NCI-H345 treated with DMSO at 0.1 percent for 48 hours (cell line): ENCODE results near the gene PRKCZ.
A peak's percentile ranks its signal among the peaks of the same experiment; 100 is the strongest.

Experiments
- DNase-seq: peaks from one replicate; lab custom pipeline; 2025; ENCODE audit not compliant: unreplicated experiment; lab: John Stamatoyannopoulos, UW

The PRKCZ gene

DNA sequence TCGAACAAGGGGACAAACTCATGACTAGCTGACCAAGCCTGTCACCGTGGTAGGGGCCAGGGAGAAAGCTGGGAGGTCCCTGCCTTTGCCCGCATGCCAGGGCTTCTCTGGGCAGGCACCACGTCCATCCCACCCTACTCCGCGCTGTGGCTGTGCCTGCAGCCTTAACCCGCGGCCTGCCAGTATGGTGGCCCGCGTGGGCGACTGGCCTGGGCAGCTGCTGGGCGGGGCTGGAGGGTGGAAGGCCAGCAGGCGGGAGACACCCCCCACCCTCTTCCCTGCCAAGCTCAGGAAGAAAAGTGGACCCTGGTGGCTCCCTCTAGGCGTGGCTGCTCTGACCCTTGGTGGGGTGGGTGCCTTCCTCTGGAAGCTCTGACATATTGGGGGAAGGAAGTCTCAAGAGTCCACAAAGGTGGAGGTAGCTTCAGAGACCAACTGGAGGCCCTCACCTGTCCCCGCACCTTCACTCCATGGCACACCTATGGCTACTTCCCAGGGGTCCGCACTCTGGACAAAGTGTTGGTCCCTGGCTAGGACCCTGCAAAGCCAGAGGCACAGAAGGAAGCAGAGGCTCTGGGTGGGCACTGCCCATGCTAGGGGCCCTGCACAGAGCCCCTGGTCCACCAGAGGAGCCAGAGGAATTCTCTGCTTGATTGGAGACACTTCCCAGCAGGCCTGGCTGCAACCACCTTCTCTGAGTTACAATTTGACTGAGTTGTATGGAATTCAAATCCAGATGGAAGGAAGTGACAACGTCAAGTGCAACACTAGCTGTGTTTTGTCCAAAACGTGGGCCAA, 174.6 kb downstream of the PRKCZ start:
- no peak for DNase-seq

DNA sequence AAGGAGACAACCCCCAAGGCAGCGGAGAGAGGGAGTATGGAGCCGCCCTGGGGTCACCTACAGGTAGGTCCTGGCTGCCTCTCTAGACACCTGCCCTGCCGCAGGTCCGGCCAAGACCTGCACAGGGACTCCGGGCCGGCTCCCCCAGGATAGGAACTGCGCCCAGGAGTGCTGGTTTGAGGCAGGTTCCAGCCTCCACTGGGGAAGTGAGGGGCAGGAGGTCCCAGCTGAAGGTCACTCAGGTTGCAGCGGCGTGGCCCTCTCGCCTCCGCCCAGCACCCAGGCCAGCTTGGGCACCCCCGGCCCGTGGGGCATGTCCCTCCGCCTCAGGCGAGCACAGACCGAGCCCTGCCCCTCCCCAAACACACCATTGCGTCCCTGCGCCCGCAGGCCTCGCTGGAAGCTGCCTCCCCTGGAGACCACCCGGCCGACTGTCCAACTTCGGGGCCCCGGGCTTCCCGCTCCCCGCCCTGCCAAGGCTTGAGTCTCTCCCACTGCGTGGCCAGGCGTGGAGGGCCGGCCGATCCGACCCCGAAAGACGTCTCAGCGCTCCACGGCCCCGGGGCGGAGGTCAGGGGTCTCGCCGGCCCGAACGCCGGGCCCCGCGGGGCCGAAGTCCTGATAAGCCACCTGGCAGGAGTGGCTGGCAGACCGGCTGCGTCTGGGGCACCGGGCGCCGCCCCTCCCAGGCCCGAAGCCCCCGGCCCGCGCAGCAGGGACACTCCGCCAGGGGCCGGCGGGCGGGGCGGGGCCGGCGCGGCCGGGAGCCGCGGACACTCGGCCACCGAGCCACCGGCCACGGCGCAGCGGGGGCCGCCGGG, 176.5 kb downstream of the PRKCZ start:
- DNase-seq: no peak

DNA sequence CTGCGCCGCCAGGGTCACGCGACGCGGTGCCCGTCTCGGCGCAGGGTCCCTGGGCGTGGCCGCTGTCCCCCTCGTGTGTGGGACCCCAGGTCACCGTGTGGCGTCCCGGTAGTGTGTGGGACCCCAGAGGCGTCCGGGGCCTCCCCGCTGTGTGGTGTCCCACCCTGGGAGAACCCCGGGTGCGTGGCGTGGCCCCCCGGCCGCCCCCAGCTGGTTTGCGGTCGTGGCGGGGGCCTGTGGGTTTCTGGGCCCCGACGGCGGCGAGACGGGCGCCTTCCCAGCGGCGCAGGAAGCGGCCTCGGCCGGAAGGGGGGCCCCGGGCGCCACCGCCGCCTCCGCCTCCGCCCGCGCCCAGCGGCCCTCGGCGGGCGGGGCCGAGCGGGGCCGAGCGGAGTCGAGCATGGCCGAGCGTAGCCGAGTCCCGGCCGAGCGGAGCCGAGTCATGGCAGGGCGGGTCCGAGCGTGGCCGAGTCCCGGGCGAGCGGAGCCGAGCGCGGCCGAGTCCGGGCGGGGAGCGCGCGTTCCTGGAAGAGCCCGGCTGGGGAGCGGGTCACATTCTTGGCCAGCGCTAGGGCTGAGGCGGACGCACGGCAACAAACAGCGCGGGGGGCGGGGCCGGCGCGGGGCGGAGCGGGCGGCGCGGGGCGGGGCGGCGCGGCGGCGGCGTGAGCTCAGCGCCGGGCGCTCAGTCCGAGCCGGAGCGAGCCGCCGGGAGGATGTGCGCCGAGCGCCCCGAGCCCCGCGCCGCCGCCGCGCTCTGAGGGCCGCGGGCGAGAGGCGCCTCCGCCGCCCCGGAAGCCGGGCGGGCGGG, 177.3 kb downstream of the PRKCZ start:
- peak; percentile 91 for DNase-seq

DNA sequence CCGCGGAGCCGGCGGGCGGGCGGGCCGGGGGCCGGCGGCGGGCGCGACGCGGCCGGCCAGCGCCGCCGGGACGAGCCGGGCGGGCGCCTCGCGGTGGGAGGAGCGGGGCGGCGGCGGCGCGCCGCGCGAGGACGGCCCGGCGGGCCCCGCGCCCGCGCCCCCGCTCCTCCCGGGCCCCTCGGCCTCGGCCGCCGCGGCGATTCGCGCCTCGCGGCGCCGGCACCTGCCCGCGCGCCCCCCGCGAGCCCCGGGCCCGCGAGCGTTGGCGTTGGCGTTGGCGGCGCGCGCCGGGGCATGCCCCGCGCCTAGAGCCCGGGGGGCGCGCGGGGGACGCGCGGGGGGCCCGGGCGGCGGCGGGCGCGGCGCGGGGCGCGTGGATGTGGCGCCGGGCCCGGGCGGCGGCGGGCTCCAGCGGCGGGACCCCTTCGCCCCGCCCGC, 178.0 kb downstream of the PRKCZ start, which contains the start of gene SKI:
Gene SKI (plus strand): TSS at position 163 of the 438 bp plus-strand sequence. CDS start 448 bp downstream, outside the sequence.
- no peak for DNase-seq

DNA sequence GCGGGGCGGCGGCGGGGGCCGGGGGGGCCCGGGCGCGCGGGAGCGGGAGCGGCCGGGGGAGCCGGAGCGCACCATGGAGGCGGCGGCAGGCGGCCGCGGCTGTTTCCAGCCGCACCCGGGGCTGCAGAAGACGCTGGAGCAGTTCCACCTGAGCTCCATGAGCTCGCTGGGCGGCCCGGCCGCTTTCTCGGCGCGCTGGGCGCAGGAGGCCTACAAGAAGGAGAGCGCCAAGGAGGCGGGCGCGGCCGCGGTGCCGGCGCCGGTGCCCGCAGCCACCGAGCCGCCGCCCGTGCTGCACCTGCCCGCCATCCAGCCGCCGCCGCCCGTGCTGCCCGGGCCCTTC, 178.5 kb downstream of the PRKCZ start:
- no peak for DNase-seq

DNA sequence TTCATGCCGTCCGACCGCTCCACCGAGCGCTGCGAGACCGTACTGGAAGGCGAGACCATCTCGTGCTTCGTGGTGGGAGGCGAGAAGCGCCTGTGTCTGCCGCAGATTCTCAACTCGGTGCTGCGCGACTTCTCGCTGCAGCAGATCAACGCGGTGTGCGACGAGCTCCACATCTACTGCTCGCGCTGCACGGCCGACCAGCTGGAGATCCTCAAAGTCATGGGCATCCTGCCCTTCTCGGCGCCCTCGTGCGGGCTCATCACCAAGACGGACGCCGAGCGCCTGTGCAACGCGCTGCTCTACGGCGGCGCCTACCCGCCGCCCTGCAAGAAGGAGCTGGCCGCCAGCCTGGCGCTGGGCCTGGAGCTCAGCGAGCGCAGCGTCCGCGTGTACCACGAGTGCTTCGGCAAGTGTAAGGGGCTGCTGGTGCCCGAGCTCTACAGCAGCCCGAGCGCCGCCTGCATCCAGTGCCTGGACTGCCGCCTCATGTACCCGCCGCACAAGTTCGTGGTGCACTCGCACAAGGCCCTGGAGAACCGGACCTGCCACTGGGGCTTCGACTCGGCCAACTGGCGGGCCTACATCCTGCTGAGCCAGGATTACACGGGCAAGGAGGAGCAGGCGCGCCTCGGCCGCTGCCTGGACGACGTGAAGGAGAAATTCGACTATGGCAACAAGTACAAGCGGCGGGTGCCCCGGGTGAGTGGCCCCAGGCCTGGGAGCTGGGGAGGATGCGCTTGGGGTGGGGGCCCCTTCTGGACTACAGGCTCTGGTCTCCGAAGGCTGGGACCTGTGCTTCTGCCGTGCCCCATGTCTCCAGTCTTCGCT, 179.0 kb downstream of the PRKCZ start:
- DNase-seq: no peak

DNA sequence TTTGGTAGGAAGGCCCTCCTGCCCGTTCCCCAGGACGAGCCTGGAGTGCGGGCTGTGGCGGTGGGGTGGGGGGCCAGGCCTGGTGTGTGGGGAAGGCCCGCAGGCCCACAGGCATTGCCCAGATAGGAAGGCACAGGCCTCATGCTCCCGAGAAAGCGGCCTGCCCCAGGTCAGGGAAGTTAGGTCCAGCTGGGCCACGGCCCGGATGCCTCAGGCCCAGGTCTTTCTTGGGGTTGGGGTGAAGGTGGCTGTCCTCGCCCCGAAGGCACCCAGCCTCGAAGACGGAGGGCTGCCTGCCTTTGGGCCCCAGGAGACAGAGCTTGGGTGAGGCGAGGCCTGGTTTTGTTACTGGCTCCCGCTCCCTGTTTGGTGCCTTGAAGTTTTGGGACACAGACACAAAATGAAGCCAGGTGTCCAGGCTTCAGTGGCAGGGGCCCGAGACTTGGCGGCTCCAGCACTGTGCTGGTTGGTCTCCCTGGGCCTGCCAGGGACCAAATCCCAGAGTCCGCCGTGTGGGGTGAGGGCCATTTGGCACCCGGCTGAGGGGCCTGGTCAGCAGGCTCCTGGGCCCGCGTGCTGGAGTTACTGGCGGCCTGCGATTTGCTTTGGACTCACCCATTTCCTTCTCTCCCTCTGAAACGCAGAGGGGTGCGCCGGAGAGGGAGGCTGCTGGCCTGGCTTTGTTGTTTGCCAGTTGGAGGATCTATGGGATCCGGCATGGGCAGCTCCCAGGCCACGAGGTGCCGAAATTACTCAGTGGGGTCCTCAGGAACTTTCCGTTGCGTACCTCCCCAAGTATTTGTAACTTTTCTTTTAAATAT, 179.9 kb downstream of the PRKCZ start:
- no peak for DNase-seq

DNA sequence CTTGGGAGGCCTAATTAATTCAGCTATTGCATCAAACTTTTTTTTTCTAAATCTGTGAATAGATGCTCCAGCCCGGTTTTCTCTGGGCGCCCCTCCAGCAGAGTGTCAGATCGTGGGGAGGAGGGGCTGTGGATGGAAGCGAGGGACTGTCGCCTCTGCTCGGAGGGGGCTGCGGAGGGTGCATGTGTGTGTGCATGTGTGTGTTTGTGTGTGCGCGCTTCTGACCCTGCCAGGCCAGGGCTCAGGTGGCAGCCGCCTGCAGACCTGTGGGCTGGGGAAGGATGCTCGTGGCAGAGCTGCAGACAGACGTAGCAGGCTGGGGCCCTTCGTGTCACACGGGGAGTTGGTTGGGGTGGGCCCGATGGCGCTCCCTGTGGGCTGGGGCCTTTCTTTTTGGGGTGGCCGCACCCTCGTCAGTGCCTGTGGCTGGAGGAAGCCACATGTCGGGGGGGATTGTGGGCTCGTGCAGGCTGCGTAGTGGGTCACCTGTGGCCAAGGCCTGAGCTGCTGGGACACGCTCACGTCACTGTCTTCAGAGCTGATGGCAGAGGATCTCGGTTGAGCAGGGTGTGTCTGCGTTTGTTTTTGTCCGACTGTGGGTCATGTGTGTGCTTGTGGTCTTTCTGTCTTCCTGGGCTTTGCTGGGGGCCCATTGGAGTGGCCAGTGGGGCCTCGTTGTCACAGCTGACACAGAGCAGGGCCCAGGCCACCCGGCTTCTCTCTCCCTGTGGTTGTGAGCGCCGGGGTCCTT, 180.7 kb downstream of the PRKCZ start:
- no peak for DNase-seq

DNA sequence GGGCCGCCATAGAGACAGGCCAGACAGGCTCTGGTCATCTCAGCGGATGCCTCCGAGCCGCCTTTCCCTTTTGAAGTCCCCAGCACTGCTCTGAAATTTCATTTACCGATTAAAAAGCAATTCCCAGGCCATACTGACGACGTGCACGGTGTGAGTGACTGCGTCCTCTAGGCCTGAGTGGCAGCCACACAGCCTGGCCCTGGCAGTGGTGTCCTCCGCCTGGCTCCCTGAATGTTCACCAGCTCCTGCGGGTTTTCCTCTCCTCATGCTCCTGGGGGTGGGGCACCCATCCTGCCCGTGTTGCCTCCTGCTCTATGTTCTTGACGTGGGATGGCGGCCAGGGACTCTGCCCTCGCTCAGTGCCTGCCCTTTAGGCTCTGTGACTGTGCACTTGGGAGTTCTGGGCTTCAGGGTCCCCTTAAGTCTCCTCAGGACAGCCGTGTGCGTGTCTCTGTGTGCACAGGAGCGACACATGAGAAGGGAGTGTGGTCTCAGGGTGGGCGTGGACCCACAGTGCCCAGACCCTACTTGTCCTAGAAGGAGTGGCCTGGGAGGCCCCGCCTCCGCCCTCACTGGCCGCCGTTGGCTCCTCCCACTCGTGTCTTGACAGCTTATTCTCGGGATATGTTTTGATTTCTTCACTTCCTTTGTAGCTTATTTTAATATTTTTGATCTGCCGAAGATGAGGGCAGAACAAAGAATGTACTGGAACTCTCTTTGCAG, 181.5 kb downstream of the PRKCZ start:
- no peak for DNase-seq

DNA sequence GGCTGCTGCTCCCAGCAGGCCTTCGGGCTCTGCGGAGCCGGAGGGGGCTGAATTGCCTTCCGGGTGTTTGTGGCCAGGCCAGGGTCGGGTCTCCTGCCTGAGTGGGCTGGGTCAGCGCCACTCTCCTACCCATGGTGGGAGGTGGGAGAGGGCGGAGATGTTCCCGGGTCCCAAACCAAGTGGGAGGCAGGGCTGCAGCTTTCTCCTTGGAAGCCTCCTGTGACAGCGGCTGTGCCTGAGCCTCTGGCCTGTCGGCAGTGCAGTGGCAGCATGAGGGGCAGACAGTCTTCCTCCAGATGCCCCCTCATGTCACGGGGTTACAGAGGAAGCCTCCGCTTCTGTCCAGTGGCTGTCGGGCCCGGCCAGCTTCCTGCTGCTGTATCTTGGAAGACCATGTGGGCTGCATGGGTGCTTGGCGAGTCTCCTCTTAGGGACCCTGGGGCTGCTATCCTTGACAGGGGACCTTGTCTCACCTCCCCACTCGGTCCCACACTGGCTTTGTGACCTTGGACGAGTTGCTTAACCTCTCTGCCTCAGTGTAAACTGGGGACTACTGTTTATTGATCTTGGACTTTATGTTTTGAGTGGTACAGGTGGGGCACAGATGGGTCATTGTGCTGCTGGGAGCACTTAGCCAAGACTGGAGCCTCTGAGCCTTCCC, 182.2 kb downstream of the PRKCZ start:
- no peak for DNase-seq

DNA sequence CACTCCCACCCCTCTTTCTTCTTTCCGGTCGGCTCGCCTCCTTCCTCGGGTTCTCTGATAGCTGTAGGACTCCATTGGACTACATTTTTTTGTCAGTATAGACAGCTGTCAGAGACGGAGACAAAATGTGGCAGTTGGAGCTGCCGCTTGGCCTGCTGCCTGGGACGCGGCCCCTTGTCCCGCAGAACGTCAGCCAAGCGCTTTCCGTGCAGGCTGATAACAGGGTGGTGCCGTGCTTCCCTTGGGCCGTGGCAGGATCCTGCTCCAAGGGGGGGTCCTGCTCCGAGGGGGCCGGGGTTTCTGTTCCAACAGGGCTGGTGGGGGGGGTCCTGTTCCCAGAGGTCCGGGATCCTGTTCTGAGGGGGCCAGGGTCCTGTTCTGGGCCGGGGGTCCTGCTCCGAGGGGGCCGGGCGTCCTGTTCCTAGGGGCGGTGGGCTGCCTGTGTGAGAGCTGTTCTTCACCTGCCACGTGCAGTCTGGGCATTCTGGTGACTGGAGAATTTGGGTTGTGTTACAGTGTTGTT, 182.8 kb downstream of the PRKCZ start:
- no peak for DNase-seq

DNA sequence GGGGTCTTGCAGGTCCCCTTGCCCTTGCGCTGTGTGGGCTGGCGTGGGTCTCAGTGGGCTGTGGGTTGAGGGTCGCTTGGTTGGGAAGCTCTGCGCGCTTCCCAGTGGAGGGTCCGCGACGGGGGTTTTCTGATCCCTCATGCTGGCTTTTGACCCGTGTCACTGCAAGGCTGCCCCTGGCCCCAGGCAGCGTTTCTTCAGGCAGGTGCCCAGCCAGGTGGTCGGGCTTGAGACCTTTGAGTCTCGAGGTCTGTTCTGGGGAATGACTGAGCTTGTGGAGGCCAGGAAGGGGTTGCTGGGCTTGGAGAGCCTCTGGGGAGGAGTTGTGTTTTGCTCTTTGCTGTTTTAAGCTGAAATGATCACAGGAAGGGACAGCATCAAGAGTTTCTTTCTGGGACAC, 183.3 kb downstream of the PRKCZ start:
- DNase-seq: no peak

DNA sequence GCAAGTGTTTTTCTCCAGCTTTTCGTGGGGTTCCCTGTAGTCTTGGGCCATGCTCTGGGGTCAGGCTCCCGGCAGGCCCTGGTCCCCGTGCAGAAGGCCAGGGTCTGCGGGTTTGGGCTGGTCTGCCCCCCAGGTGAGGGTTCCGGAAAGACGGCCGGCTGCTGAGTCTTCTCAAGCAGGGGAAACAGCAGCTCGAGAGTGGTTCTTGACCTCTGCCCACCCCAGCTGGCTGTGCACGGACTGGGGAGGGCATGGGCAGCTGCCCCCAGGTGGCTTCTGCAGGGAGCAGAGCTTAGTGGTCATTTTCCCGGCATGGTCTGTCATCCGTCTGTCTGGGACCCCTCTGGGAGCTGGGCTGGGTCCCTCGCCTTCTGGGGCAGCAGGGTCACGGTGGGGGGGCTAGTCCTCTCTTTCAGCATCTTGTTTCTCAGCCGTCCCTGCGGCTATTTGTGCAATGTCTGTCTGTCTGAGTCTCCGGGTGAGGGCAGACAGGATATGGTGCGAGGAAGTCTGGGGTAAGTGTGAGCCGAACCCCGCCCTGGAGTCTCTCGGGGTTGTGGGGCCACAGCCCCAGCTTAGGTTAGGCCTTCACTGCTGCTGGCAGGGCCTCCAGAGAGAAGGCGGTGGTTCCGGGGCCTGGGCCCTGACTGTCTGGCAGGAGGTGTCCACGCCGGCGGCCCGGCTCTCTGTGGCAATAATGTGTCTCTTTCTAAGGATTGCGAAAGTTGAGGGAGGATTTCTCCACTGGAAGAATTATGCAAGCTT, 184.0 kb downstream of the PRKCZ start:
- DNase-seq: no peak

DNA sequence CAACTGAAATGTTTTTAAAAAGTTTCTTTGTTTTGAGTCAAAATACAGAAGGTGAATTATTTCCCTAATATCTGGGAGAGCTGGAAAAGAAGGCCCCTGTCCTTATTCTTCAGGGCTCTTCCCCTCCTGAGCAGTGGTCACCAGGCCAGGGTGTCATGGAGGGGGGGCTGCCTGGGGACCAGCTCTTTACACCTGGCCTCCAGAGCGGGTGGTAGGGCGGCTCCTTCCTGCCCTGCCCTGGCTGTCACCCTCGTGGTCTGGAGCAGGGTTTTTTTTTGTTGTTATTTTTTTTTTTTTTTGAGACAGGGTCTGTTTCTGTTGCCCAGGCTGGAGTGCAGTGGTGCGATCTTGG, 184.5 kb downstream of the PRKCZ start:
- no peak for DNase-seq
